ENCODE data around the gene USP20.

DNA sequence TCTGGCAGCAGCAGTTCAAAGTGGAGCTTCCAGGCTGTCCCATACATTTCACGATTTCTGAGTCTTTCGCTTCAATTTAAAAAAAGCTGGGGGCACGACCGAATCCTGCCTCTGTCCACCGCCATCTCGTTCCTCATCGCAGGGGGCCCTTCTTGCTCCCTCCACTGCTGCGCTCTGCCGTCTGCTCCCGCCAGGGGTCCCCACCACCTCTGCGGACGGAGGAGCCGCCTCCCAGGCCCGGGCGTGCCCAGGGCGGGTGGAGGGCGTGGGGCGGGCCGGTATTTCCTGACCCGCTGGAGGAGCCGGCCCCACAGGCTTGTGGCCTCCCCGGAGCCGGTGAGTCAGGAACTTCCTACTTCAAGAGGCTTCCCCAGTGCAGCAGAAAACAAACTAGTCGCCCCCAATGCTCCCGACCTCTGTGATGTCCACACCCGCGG is 50.4 kb downstream of the USP20 start:
- TF ChIP-seq, protein P1, sequence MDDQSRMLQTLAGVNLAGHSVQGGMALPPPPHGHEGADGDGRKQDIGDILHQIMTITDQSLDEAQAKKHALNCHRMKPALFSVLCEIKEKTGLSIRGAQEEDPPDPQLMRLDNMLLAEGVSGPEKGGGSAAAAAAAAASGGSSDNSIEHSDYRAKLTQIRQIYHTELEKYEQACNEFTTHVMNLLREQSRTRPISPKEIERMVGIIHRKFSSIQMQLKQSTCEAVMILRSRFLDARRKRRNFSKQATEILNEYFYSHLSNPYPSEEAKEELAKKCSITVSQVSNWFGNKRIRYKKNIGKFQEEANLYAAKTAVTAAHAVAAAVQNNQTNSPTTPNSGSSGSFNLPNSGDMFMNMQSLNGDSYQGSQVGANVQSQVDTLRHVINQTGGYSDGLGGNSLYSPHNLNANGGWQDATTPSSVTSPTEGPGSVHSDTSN (IDR thresholded peaks at IDR 0.05; ENCODE audit: insufficient replicate concordance, low read depth, low read length), result no peak
- TF ChIP-seq, protein P2, sequence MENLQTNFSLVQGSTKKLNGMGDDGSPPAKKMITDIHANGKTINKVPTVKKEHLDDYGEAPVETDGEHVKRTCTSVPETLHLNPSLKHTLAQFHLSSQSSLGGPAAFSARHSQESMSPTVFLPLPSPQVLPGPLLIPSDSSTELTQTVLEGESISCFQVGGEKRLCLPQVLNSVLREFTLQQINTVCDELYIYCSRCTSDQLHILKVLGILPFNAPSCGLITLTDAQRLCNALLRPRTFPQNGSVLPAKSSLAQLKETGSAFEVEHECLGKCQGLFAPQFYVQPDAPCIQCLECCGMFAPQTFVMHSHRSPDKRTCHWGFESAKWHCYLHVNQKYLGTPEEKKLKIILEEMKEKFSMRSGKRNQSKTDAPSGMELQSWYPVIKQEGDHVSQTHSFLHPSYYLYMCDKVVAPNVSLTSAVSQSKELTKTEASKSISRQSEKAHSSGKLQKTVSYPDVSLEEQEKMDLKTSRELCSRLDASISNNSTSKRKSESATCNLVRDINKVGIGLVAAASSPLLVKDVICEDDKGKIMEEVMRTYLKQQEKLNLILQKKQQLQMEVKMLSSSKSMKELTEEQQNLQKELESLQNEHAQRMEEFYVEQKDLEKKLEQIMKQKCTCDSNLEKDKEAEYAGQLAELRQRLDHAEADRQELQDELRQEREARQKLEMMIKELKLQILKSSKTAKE (IDR thresholded peaks at IDR 0.05; ENCODE audit: low read depth, poor library complexity, severe bottlenecking), result no peak
- TF ChIP-seq, protein P3, sequence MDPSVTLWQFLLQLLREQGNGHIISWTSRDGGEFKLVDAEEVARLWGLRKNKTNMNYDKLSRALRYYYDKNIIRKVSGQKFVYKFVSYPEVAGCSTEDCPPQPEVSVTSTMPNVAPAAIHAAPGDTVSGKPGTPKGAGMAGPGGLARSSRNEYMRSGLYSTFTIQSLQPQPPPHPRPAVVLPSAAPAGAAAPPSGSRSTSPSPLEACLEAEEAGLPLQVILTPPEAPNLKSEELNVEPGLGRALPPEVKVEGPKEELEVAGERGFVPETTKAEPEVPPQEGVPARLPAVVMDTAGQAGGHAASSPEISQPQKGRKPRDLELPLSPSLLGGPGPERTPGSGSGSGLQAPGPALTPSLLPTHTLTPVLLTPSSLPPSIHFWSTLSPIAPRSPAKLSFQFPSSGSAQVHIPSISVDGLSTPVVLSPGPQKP (IDR thresholded peaks at IDR 0.05; ENCODE audit: low read depth, low read length), result no peak
